GM18519 (cell line): ENCODE measurements around the gene FRY.

Experiments
- ATAC-seq: cut with Tn5 transposase; IDR thresholded peaks from one replicate; pipeline ENCODE4 v1.9.1; 2021; ENCODE audit warnings: mild to moderate bottlenecking, moderate library complexity; ENCODE audit not compliant: unreplicated experiment, low FRiP score

The FRY gene

DNA sequence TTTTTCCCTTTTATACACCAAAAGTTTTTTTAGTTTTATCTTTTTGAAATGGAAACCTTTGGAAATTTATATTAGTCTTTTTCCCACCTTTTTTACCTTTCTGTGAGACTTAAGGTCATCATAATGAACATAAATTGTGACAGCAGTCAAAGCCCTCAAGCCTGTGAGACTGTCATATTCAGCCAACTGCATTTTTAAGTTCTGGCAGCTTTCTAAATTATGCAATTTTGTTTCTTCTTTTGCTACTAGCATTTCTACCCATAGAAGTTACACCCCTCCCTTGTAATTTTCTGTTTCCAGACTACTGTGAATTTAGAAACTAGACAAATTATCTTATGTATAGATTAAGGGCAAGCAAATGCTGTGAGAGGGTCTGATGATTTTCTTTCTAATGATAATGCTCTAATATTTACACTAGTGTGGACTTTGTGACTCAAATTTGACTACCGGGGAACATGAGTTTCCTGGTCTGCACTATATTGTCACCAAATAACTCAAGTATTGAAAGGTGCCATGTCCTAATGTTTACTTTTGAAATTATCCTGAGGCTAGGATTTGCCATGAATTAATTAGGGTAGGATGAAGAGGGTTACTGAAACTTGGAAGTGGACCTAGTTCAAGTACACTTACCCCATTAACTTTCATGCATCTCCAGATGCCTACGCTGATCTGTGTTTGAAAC, 43.7 kb downstream of the FRY start:
- no peak for ATAC-seq

DNA sequence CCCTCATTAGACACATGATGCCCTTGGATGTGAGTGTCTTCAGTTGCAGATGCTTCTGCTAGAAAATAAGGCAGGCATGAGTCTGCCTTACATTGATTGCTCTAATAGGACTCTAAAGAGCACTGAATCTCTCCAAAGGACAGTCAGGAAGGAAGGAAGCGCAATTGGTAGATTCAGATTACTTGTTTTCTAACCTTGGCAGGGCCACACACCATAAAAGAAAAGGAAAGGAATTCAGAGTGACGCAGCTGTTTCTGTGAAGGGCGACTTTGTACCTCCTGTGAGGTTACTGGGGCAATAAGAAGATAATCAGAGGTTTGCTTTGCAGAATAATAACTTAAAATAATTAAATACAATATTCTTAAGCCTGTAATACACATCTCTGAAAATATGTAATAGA, 48.0 kb downstream of the FRY start:
- ATAC-seq: no peak

DNA sequence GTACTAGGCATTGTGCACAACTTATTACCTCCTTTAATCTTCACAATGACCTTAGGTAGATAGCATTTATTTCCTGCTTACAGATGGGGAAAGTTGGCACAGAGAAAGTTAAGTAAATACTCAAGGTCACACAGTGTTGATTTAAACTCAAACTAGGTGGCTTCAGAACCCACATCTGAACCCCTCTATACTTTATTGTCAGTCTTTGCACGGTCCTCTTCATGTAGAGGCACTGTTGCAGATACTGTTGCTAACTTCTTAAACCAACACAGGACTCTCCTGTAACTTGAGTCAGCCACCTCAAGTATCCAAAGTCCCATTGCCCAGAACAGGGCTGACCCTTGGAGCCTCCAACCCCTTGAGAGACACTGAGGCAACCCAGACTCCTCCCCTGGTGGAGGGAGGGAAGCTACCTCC, 48.8 kb downstream of the FRY start:
- no peak for ATAC-seq

DNA sequence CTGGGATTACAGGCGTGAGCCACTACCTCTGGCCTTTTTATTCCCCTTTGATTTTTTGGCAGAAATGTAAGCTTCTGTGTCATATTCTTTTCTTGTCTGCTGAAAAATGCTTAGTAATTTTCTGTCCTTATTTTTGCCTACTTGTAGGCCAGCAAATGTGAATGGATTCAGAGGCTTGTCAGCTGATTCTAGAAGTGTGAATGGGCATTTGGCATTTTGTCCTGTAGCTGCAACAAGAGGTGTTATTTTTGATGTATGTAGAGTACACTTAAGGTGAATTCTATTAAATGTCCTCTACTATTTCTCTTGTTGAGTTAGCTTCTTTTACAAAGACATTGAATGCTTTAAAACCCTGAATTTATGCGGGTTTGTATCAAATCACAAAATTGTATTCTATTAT, 50.0 kb downstream of the FRY start:
- ATAC-seq: no peak

DNA sequence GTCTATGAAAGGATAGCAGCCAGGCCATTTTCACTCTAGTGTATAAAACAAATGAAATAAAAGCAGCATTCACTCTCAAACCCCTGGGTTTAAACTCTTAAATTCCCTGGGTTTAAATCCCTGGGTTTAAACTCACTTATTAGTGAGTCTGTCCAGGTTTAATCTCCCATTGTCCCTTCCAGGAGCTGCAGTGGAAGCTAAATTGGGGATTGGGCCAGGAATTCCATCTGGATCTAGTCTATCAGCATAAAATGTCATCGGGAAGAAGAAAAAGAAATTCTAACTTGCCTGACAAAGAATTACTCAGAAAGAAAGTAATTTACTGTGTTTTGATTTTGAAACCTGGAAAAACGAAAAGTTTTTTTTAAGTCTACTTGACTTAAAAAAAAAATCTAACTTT, 54.8 kb downstream of the FRY start:
- ATAC-seq: no peak

DNA sequence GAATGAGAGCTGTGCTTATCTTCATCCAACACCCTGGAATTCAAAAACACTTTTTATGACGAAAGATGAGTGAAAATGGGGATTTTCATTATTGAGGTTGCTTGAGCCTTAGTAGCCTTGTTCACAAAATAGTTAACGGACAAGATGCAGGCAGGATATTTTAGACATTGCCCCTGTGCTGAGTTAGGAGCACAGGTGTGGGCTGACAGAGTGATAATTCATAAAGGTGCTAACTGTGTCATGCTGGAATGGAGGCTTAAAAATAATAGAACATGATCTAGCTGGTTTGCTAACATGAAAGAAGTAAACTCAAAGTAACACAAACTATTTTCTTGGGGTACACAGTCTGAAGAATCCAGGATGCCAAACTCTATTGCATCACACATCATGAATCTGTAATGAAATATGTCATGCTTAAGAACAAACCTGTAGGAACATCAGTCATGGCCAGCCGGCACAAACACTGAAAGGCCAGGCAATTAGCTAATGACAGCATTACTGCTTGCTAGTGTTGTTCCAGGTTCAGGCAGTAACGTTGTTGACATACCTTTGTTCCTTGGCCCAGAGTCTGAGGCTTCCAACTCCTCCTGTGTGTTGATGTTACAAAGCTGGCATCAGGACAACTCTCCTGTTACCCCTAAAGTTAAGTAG, 55.3 kb downstream of the FRY start:
- ATAC-seq: no peak

DNA sequence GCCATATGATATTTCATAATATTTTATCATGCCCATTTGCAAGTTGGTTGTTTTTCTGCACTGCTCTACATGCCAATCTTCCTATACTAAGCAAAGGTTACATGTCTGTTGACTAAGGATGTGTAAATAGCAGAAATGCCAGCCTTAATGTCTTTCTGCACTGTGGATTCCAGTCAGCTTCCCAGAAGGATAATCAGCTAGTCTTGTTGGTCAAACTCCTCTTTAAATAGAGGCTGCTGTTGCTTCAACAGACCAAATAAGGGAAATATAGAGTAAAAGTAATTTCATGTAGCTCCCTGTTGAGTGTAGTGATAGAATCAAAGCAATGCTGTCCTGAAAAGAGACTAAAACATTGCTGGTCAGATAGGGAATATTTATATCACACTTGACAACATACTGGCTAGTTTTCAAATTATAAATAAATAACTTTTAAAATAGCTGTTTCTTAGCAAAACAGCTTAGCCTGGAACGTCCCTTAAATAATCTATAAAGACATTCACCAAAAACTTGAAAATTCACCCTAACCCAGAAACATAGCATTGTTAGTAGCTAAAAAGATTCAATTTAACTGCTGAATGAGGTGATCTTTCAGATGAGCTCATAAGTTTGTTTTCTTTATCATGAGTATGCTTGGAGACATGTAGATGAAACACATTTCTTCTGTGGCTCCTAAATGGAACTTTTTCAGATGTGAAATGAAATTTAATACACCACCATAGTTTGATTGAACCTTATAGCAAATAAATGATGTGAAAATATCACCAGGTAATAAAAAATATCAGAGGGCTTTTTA, 56.6 kb downstream of the FRY start:
- ATAC-seq: no peak

DNA sequence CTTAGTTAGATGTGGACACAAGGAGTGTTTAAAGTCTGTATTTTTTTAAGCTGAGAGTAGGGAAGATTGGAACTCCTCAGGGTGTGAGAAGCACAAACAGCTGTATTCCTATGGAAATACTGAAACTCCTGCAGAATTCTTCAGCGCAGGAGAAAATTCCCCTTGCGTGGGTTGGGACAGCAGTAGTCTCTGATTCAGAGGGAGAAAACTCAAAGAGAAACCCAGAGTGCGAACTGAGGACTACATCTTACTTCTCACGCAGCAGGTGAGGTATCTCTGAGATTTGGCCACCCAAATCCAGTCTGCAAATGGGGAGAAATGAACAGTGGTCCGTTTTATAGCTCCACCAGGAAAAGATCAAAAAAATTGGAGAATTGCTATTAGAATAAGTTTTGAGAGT, 60.9 kb downstream of the FRY start:
- ATAC-seq: no peak

DNA sequence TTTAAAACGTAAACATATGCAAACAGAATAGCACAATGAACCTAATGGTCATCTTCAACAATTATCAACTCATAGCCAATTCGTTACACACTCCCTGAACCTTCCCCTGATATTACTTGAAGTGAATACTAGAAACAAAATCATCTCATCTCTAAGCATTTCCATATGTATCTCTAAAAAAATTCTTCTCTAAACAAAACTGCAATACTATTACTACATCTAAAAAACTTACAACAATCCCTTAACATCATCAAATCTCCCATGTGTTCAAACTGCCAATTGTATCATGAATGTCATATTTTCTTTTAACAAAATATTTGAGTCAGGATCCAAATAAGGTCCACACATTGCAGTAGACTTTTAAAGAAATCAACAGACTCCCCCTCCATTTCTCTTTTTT, 61.4 kb downstream of the FRY start:
- ATAC-seq: no peak

DNA sequence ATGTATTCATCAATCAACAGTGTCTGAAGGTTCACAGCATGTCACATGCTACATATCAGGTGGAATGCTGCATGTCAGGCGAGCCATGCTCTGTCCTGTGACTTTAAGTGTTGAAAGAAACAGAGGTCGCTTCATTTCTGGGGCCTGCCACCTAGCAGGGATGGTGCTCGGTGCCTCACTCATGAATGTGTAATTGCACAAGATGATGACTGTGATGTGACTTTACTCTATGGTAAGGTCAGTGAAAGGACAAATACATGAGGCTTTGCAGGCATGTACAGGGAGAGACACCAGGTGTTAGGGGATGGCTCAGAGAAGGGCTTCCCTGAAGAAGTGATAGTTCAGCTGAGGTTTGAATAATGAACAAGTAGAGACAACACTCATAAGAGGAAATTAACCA, 66.7 kb downstream of the FRY start:
- ATAC-seq: no peak

DNA sequence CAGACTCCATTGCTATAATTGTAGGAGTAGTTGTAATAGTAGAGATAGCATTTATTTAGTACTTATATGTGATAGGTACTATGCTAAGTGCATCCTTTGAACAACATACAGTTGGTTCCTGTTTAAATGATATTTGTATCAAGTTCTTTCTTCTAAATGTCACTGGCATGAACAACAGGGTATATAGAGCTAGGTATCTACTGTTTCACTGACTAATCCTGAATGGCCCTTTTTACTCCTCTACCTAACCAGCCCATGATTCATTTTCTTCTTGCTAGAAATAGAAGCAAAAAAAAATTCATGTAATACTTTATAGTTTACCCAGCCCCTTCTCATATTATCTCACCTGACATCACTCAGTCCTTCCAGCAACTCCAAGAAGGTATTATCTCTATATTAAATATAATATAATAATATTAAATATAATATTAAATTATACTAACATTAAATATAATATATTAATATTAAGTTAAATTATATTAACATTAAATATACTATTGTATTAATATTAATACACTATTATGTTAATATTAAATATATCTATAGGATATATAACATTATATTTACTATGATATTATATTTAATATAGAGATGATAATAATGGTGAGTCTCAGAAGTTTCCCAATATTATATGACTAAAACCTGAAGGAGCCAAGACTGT, 74.2 kb downstream of the FRY start:
- ATAC-seq: no peak

DNA sequence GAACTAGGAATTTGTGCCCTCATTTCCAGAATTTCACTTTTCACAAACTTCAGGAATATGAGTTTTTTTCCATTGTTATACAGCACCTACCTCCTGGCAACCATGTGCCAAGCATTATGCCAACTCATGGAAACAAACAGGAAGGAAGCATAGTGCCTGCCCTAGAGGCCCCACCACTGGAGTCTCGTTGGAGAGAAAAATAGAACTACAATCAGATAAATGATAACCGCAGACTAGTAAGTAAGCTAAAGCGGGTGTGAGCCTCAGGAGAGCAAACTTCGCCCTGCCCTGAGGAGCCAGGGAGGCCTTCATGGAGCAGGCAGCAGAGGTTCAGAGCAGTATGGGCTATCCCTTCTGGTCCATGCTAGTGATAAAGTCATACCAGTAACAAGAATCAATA, 75.9 kb downstream of the FRY start:
- ATAC-seq: no peak

DNA sequence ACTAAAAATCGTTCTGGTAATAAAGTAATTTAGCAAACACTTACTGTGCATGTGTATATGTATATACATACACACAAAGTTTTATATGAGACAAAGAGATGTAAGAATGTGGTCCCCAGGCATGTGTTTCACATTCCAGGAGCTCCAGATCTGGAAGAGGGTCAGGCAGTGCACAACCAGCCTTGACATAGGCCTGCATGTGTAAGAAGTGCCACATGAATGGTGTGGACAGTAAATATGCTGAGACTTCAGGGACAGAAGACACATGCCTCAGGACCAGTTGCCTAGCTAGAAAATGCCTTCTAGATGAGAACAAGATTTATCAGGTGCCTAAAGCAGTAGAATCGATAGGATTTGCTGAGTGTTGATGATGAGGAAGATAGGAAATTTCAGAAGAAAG, 76.4 kb downstream of the FRY start:
- ATAC-seq: no peak

DNA sequence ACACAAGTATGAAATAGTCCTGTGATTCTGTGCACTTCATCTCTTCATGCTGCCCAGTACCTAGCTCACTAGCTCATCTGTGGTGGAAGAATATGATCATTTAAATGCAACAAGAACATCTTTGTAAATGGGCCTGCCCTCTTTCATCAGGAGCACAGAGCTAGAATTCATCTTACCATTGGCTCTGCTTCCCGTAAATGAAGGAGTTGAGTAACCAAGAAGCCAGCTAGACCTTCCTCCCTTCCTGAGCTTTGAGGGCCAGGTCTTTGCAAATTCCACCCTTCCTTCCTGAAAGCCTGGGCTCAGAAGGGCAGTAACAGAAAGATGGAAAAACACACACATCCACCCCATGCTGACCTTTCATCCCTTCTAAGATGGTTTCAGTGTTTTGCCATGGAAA, 82.0 kb downstream of the FRY start:
- no peak for ATAC-seq

DNA sequence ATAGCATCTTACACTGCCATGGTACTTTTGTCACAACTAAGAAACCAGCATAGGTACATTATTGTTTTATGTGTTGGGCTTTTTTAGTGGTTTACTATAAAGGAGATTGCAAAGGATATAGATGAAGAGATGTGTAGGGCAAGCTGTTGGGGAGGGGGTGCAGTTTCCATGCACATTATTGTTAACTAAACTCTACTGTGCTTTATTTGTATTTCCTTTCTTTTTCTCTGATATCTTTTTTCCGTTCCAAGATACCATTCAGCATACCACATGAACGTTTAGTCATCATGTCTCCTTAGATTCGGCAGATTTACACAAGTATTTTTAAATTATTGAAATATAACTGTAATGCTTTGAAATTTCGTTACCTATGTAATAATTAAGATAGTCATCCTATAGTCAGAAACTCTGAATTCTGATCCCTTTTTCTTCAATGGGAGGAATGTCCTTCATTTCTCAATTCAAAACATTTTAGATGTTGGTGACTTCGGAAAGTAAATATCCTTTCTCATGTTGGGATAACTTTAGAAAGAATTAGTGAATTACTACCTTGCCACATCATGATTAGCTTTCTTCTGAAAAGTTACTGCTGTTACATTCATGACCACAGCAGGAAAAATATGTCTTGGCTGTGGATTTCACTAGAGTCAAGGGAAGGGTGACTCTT, 82.8 kb downstream of the FRY start:
- no peak for ATAC-seq

DNA sequence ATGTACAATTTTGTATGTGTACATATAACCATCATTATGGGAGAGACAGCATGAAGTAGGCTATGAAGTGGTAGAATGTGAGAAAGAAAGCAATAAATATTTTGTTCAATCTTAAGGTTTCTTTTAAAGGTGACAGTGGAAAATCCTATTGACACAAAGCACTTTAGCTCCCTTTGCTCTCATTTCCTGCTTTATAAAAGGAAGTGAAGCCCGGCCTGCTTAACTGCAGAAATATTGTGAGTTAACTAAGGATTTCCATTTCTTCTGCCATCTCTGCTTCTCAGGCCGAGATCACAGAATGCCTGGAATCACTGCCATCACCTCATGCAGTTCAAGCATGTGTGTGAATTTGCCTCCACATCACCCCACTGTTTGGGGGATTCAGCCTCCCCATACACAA, 83.5 kb downstream of the FRY start:
- ATAC-seq: no peak

DNA sequence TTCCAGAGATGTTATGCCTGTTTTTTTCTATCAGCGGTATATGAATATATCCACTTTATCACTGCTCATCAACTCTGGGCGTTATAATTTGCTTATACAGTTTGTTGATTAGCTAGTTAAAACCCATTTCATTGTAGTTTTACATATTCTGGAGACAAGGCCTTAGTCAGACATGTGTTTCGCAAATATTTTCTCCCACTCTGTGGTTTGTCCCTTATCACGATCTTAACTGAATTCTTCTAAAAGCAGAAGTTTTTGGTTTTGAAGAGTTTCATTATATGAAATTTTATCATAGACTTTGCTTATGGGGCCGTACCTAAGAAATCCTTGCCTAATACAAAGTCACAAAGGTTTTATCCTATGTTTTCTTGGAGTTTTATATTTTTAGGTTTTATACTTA, 84.6 kb downstream of the FRY start:
- ATAC-seq: no peak

DNA sequence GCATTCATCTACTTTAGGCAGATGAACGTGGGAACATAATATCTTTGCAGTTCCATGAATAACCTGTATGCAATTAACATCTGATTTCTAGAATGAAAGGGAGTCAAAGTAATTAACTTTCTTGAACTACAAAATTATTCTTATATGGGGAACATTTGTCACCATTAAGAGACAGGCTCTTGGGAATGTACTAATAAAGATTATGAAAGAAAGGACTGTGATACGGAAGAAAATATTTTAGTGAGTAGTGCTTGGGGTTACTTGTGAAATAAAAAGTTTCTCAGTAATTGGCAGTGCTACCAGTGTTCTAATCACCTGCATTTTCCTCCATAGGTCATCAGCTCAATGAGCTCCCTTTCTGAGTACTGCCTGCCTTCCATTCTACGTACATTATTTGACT, 85.4 kb downstream of the FRY start:
- ATAC-seq: no peak

DNA sequence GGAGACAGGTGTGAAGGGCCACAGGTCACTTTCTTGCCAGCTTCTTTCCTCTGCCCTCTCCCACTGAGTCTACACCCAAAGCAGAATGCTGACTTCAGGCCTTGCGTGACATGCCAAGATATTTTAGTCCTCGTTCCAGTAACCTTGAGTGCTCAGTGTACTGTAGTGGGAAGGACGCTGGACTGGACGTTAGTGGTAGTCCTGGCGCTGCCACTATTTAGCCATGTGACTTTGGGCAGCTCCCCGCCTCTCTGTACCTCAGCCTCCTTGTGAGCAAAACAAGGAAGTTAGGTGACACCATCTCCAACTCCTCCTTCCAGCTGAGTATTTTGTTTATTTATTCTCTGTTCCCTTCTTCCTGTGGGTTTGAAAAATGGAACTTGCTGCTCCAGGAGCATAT, 86.1 kb downstream of the FRY start:
- no peak for ATAC-seq

DNA sequence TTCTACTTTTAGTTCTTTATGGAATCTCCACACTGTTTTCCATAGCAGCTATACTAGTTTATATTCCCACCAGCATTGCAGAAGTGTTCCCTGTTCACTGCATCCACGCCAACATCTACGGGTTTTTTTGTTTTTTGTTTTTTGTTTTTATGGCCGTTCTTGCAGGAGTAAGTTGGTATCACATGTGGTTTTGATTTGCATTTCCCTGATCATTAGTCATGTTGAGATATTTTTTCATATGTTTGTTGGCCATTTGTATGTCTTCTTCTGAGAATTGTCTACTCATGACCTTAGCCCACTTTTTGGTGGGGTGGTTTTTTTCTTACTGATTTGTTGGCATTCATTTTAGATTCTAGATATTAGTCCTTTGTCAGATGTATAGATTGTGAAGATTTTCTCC, 89.7 kb downstream of the FRY start:
- ATAC-seq: no peak

DNA sequence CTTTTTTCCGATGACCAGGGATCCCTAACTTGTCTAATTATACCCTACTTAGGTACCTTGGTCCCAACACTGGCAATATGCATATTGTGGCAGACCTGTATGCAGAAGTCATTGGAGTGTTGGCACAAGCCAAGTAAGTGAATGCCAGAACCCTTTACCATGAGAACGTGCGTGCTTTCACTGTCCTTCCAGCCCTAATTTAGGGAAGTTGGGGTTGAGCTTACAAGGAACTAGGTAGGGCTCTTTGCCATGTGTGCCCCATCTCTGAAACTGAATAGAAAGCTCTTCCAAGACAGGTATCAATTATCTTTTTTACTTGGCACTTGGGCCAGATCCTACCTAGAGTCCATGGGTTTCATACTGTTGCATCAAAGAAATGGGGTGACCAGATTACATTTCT, 93.2 kb downstream of the FRY start:
- no peak for ATAC-seq
